ENCODE measurements around the gene HHIPL1. TPM values are rescaled to one million over a fixed set of nuclear protein-coding genes. Genes with fewer than 3 reads are reported as not detected.
A peak's percentile ranks its signal among the peaks of the same experiment; 100 is the strongest.

HHIPL1 gene
- total RNA-seq, 1 donor from 2014 or later: 0.79 TPM

- DNase-seq (ENCODE audit: low read depth in 2 of 2): no peak
These were observed 30.5 kb downstream of the HHIPL1 start for GRCh38 chr14:99675382-99675835.

GRCh38 chr14:99675951-99676350, 31.0 kb downstream of the HHIPL1 start:
- DNase-seq (ENCODE audit: low read depth in 2 of 2): no peak

- DNase-seq (ENCODE audit: low read depth in 2 of 2): no peak
These were observed 31.7 kb downstream of the HHIPL1 start for GRCh38 chr14:99676657-99677056.

- peak in 1 of 2 donors; percentile 39 for DNase-seq (ENCODE audit: low read depth in 2 of 2)
These were observed 32.6 kb downstream of the HHIPL1 start for GRCh38 chr14:99677231-99678140.

GRCh38 chr14:99678198-99678597, 33.3 kb downstream of the HHIPL1 start:
- DNase-seq (ENCODE audit: low read depth in 2 of 2): no peak

GRCh38 chr14:99679111-99679510, 34.2 kb downstream of the HHIPL1 start:
- no peak for DNase-seq (ENCODE audit: low read depth in 2 of 2)

- no peak for DNase-seq (ENCODE audit: low read depth in 2 of 2)
These were observed 34.6 kb downstream of the HHIPL1 start for GRCh38 chr14:99679543-99679942.

GRCh38 chr14:99679996-99680395, 35.1 kb downstream of the HHIPL1 start:
- no peak for DNase-seq (ENCODE audit: low read depth in 2 of 2)

- no peak for DNase-seq (ENCODE audit: low read depth in 2 of 2)
These were observed 36.3 kb downstream of the HHIPL1 start for GRCh38 chr14:99681101-99681831.

GRCh38 chr14:99681832-99682148, 36.9 kb downstream of the HHIPL1 start:
- no peak for DNase-seq (ENCODE audit: low read depth in 2 of 2)

GRCh38 chr14:99682809-99683618, 38.1 kb downstream of the HHIPL1 start:
- DNase-seq (ENCODE audit: low read depth in 2 of 2): peak; percentile 72 to 85

- peak; percentile 100 for DNase-seq (ENCODE audit: low read depth in 2 of 2)
These were observed 38.9 kb downstream of the HHIPL1 start, which contains the start of gene CYP46A1 for GRCh38 chr14:99683619-99684409. Gene CYP46A1 (plus strand): TSS chr14:99684298. CDS start chr14:99684418, 120 bp downstream.

- no peak for DNase-seq (ENCODE audit: low read depth in 2 of 2)
These were observed 39.5 kb downstream of the HHIPL1 start for GRCh38 chr14:99684410-99684934.

- DNase-seq (ENCODE audit: low read depth in 2 of 2): no peak
These were observed 40.2 kb downstream of the HHIPL1 start for GRCh38 chr14:99685151-99685591.

- no peak for DNase-seq (ENCODE audit: low read depth in 2 of 2)
These were observed 40.7 kb downstream of the HHIPL1 start for GRCh38 chr14:99685596-99685995.

GRCh38 chr14:99686557-99687283, 41.8 kb downstream of the HHIPL1 start:
- DNase-seq (ENCODE audit: low read depth in 2 of 2): no peak

GRCh38 chr14:99687284-99688209, 42.6 kb downstream of the HHIPL1 start:
- DNase-seq (ENCODE audit: low read depth in 2 of 2): no peak

- no peak for DNase-seq (ENCODE audit: low read depth in 2 of 2)
These were observed 43.3 kb downstream of the HHIPL1 start for GRCh38 chr14:99688210-99688581.

- DNase-seq (ENCODE audit: low read depth in 2 of 2): no peak
These were observed 43.7 kb downstream of the HHIPL1 start for GRCh38 chr14:99688629-99689028.
